Right kidney (tissue), 1 donor: ENCODE measurements around the gene SORCS1.

ENCODE experiments used
- DNase-seq: peaks from one replicate; pipeline ENCODE4 v3.0.0-alpha.2; 2016

Gene SORCS1

GRCh38 chr10:106804992-106805582 lies 359.4 kb downstream of the SORCS1 start:
- no peak for DNase-seq

GRCh38 chr10:106802949-106803348 lies 361.6 kb downstream of the SORCS1 start:
- DNase-seq: no peak

- DNase-seq: no peak
Measured at GRCh38 chr10:106799776-106800175, 364.7 kb downstream of the SORCS1 start.

GRCh38 chr10:106795619-106796018 lies 368.9 kb downstream of the SORCS1 start:
- DNase-seq: no peak

GRCh38 chr10:106793617-106794016 lies 370.9 kb downstream of the SORCS1 start:
- no peak for DNase-seq

- DNase-seq: no peak
Measured at GRCh38 chr10:106789623-106790022, 374.9 kb downstream of the SORCS1 start.

- no peak for DNase-seq
Measured at GRCh38 chr10:106788982-106789381, 375.5 kb downstream of the SORCS1 start.

- no peak for DNase-seq
Measured at GRCh38 chr10:106785528-106785927, 379.0 kb downstream of the SORCS1 start.

GRCh38 chr10:106780632-106781031 lies 383.9 kb downstream of the SORCS1 start:
- no peak for DNase-seq

- DNase-seq: no peak
Measured at GRCh38 chr10:106777841-106778240, 386.7 kb downstream of the SORCS1 start.

- DNase-seq: no peak
Measured at GRCh38 chr10:106775127-106775526, 389.4 kb downstream of the SORCS1 start.

- DNase-seq: no peak
Measured at GRCh38 chr10:106772957-106773356, 391.5 kb downstream of the SORCS1 start.

GRCh38 chr10:106771154-106771553 lies 393.4 kb downstream of the SORCS1 start:
- no peak for DNase-seq

GRCh38 chr10:106768204-106768603 lies 396.3 kb downstream of the SORCS1 start:
- DNase-seq: no peak

GRCh38 chr10:106765928-106766327 lies 398.6 kb downstream of the SORCS1 start:
- DNase-seq: no peak

- DNase-seq: no peak
Measured at GRCh38 chr10:106765241-106765754, 399.2 kb downstream of the SORCS1 start.

GRCh38 chr10:106764360-106764759 lies 400.1 kb downstream of the SORCS1 start:
- DNase-seq: no peak

GRCh38 chr10:106761906-106762305 lies 402.6 kb downstream of the SORCS1 start:
- no peak for DNase-seq

GRCh38 chr10:106757521-106757920 lies 407.0 kb downstream of the SORCS1 start:
- DNase-seq: no peak

GRCh38 chr10:106751091-106751490 lies 413.4 kb downstream of the SORCS1 start:
- no peak for DNase-seq

GRCh38 chr10:106746868-106747267 lies 417.6 kb downstream of the SORCS1 start:
- DNase-seq: no peak

GRCh38 chr10:106741006-106741530 lies 423.4 kb downstream of the SORCS1 start:
- no peak for DNase-seq

GRCh38 chr10:106740071-106740470 lies 424.4 kb downstream of the SORCS1 start:
- no peak for DNase-seq

GRCh38 chr10:106734220-106734619 lies 430.3 kb downstream of the SORCS1 start:
- no peak for DNase-seq

GRCh38 chr10:106728232-106728631 lies 436.3 kb downstream of the SORCS1 start:
- no peak for DNase-seq
